H9 (cell line): ENCODE data around the gene LFNG. TPM values are rescaled to one million over a fixed set of nuclear protein-coding genes. Genes with fewer than 3 reads are reported as not detected.

Source experiments
- DNase-seq: peaks from one replicate; pipeline ENCODE4 v3.0.0-alpha.2; 2017
- H2AFZ ChIP-seq: one replicate; pipeline ENCODE4 v1.6.1; 2013; ENCODE audit warnings: mild to moderate bottlenecking, low read length, control low read depth, moderate library complexity
- H2AK5ac ChIP-seq: 2 replicates; pipeline ENCODE4 v1.6.1; 2013; ENCODE audit warnings: low read length, control low read depth, mixed read lengths; ENCODE audit not compliant: insufficient read length
- H2BK120ac ChIP-seq: one replicate; pipeline ENCODE4 v1.6.1; 2013; ENCODE audit warnings: low read depth, mild to moderate bottlenecking, low read length, control low read depth, inconsistent platforms; ENCODE audit not compliant: poor library complexity, severe bottlenecking
- H2BK12ac ChIP-seq: 2 replicates; pipeline ENCODE4 v1.6.1; 2013; ENCODE audit warnings: low read length, control low read depth, mixed read lengths, low read depth; ENCODE audit not compliant: insufficient read length
- H2BK15ac ChIP-seq: 2 replicates; pipeline ENCODE4 v1.6.1; 2013; ENCODE audit warnings: low read depth, low read length, control low read depth
- H2BK20ac ChIP-seq: one replicate; pipeline ENCODE4 v1.6.1; 2013; ENCODE audit warnings: low read depth, mild to moderate bottlenecking, low read length, control low read depth, inconsistent platforms; ENCODE audit not compliant: poor library complexity, severe bottlenecking
- H2BK5ac ChIP-seq: 2 replicates; pipeline ENCODE4 v1.6.1; 2013; ENCODE audit warnings: low read length, control low read depth, mixed read lengths; ENCODE audit not compliant: insufficient read length
- H3K14ac ChIP-seq: 2 replicates; pipeline ENCODE4 v1.6.1; 2013; ENCODE audit warnings: low read length, control low read depth; ENCODE audit not compliant: insufficient read depth
- H3K18ac ChIP-seq: 2 replicates; pipeline ENCODE4 v1.6.1; 2013; ENCODE audit warnings: low read depth, mild to moderate bottlenecking, mixed read lengths, low read length, control low read depth; ENCODE audit not compliant: insufficient read length
- H3K23ac ChIP-seq: 2 replicates; pipeline ENCODE4 v1.6.1; 2013; ENCODE audit warnings: low read length, control low read depth, mixed read lengths, low read depth; ENCODE audit not compliant: insufficient read length
- H3K23me2 ChIP-seq: 2 replicates; pipeline ENCODE4 v1.6.1; 2013; ENCODE audit warnings: low read depth, mild to moderate bottlenecking, mixed read lengths, low read length, control low read depth; ENCODE audit not compliant: insufficient read length, poor library complexity, severe bottlenecking
- H3K27ac ChIP-seq: 2 replicates; pipeline ENCODE4 v1.5.1; 2013; ENCODE audit warnings: low read length, control low read depth, mixed read lengths, low read depth; ENCODE audit not compliant: insufficient read length
- H3K27me3 ChIP-seq: 2 replicates; pipeline ENCODE4 v1.6.1; 2013; ENCODE audit warnings: low read length, control low read depth, inconsistent platforms; ENCODE audit not compliant: insufficient read depth
- H3K4ac ChIP-seq: 2 replicates; pipeline ENCODE4 v1.6.1; 2013; ENCODE audit warnings: low read depth, mild to moderate bottlenecking, control low read depth, inconsistent platforms, low read length, moderate library complexity
- H3K4me1 ChIP-seq: 2 replicates; pipeline ENCODE4 v1.6.1; 2013; ENCODE audit warnings: low read length, control low read depth, inconsistent platforms; ENCODE audit not compliant: insufficient read depth
- H3K4me2 ChIP-seq: 2 replicates; pipeline ENCODE4 v1.6.1; 2013; ENCODE audit warnings: low read length, control low read depth, mixed read lengths; ENCODE audit not compliant: insufficient read length, insufficient read depth
- H3K56ac ChIP-seq: 2 replicates; pipeline ENCODE4 v1.6.1; 2013; ENCODE audit warnings: low read depth, mild to moderate bottlenecking, mixed read lengths, low read length, control low read depth; ENCODE audit not compliant: insufficient read length
- H3K79me1 ChIP-seq: 2 replicates; pipeline ENCODE4 v1.6.1; 2013; ENCODE audit warnings: low read depth, mild to moderate bottlenecking, moderate library complexity, low read length, control low read depth, inconsistent platforms; ENCODE audit not compliant: insufficient read depth, poor library complexity, severe bottlenecking
- H3K79me2 ChIP-seq: 2 replicates; pipeline ENCODE4 v1.6.1; 2013; ENCODE audit warnings: low read length, control low read depth, inconsistent platforms; ENCODE audit not compliant: insufficient read depth
- H3K9ac ChIP-seq: 2 replicates; pipeline ENCODE4 v1.6.1; 2013; ENCODE audit warnings: low read length, control low read depth, mixed read lengths; ENCODE audit not compliant: insufficient read length; ENCODE audit errors: extremely low read depth
- H3K9me3 ChIP-seq: one replicate; pipeline ENCODE4 v1.6.1; 2013; ENCODE audit warnings: low read depth, low read length, inconsistent platforms; ENCODE audit not compliant: control insufficient read depth
- H3T11ph ChIP-seq: one replicate; pipeline ENCODE4 v1.6.1; 2013; ENCODE audit warnings: mild to moderate bottlenecking, low read length, control low read depth, inconsistent platforms
- H4K20me1 ChIP-seq: one replicate; pipeline ENCODE4 v1.6.1; 2013; ENCODE audit not compliant: control insufficient read depth, insufficient read length, insufficient read depth
- H4K5ac ChIP-seq: 2 replicates; pipeline ENCODE4 v1.6.1; 2013; ENCODE audit warnings: low read depth, mild to moderate bottlenecking, mixed read lengths, low read length, control low read depth; ENCODE audit not compliant: insufficient read length
- H4K8ac ChIP-seq: replicated peaks from 2 replicates; pipeline ENCODE4 v1.6.1; 2013; ENCODE audit warnings: low read length, control low read depth, mixed read lengths, low read depth; ENCODE audit not compliant: insufficient read length
- H4K91ac ChIP-seq: 2 replicates; pipeline ENCODE4 v1.6.1; 2013; ENCODE audit warnings: low read depth, mild to moderate bottlenecking, moderate library complexity, mixed read lengths, low read length, control low read depth; ENCODE audit not compliant: insufficient read length
- H3K27ac Mint-ChIP-seq, 3 experiments: 2 replicates in 2 of 3; 3 replicates in 1 of 3; pipeline ENCODE4 v1.8.0; 2020 to 2021; ENCODE audit warnings: mixed read lengths in 3 of 3, mild to moderate bottlenecking in 1 of 3, moderate library complexity in 1 of 3
- H3K27me3 Mint-ChIP-seq: 2 replicates; pipeline ENCODE4 v1.8.0; 2021; ENCODE audit warnings: low read depth, mild to moderate bottlenecking, moderate library complexity, mixed read lengths
- H3K36me3 Mint-ChIP-seq, 3 experiments: 2 replicates in 2 of 3; 3 replicates in 1 of 3; pipeline ENCODE4 v1.8.0; 2020 to 2021; ENCODE audit warnings: low read depth in 3 of 3, mixed read lengths in 3 of 3; ENCODE audit not compliant: insufficient read depth in 1 of 3
- H3K4me1 Mint-ChIP-seq, 2 experiments: 2 replicates each; pipeline ENCODE4 v1.8.0; 2020; ENCODE audit warnings: mixed read lengths in 2 of 2
- H3K4me3 Mint-ChIP-seq, 2 experiments: 2 replicates in 1 of 2; 3 replicates in 1 of 2; pipeline ENCODE4 v1.8.0; 2020 to 2021; ENCODE audit warnings: mild to moderate bottlenecking in 2 of 2, mixed read lengths in 2 of 2, moderate library complexity in 1 of 2
- H3K9me3 Mint-ChIP-seq, 2 experiments: 2 replicates in 1 of 2; 3 replicates in 1 of 2; pipeline ENCODE4 v1.8.0; 2020; ENCODE audit warnings: mild to moderate bottlenecking in 2 of 2, mixed read lengths in 2 of 2, moderate library complexity in 1 of 2
- WGBS: extraction: QIAGEN DNeasy Blood & Tissue Kit; methylation state at CpG from one replicate; pipeline ENCODE4 v1.1.7; 2013; ENCODE audit warnings: missing lambda C conversion rate, low lambda C conversion rate, mixed read lengths; ENCODE audit not compliant: insufficient read length; ENCODE audit errors: extremely low coverage; 5-methylcytosine and 5-hydroxymethylcytosine counted together
- total RNA-seq: library from RNA; stranded (reverse); gene quantifications from 2 replicates; pipeline ENCODE4 v1.2.1, GENCODE V29; 2021
- TF ChIP-seq, protein P1 (sequence below): fragments of 200-600 bp; sonication (generic); conservative IDR thresholded peaks from 3 replicates; pipeline ENCODE4 v1.8.0; 2021; ENCODE audit warnings: antibody characterized with exemption, mild to moderate bottlenecking

Gene LFNG
- total RNA-seq, 1 experiment from 2014 or later: 52.9 TPM

DNA sequence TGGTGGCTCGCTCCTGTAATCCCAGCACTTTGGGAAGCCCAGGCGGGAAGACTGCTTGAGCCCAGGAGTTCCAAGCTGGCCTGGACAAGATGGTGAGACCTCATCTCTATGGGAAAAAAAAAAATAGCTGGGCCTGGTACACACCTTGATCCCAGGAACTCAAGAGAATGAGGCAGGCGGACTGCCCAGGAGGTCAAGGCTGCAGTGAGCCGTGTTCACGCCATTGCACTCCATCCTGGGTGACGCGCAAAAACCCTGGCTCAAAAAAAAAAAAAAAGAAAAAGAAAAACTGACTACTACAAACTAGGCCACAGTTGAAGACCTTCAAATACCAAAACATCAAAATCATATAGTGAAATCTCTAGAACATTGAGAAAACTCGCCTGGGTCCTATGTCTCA, 31.8 kb downstream of the LFNG start:
- Mint-ChIP-seq H3K27ac (no peak overlapping the region; a peak in 2 of 7 replicates), H3K36me3 (peaks cover 23 to 53% (median 53%) of the 10 kb centered on the region in 3 experiments; a peak in 6 of 7 replicates)

More for the DNA sequence above, 31.8 kb downstream of the LFNG start:
- Histone ChIP-seq H4K8ac (no peak overlapping the region), H2AK5ac (no peak overlapping the region), H3K18ac (no peak overlapping the region), H2BK15ac (no peak overlapping the region), H3K23me2 (peaks cover 11% of the 10 kb centered on the region), H4K5ac (no peak overlapping the region), H3K23ac (no peak overlapping the region), H3T11ph (no peak overlapping the region), H3K9ac (no peak overlapping the region), H4K20me1 (no peaks in the 10 kb centered on the region), H3K27ac (no peak overlapping the region), H2BK20ac (no peak overlapping the region), H4K91ac (no peak overlapping the region), H2AFZ (no peak overlapping the region), H3K4me1 (no peaks in the 10 kb centered on the region), H3K14ac (no peak overlapping the region), H3K9me3 (no peaks in the 10 kb centered on the region), H3K56ac (no peak overlapping the region), H2BK120ac (no peak overlapping the region), H2BK12ac (no peak overlapping the region), H3K79me1 (no peaks in the 10 kb centered on the region), H2BK5ac (no peak overlapping the region), H3K4ac (no peak overlapping the region), H3K4me2 (no peak overlapping the region), H3K27me3 (no peaks in the 10 kb centered on the region), H3K79me2 (no peaks in the 10 kb centered on the region)
- H3K4me1 Mint-ChIP-seq: peaks cover 10 to 12% of the 10 kb centered on the region in 2 experiments
- no peaks in the 10 kb centered on the region for H3K27me3 Mint-ChIP-seq
- H3K4me3 Mint-ChIP-seq: no peak overlapping the region
- DNase-seq: no peak
- TF ChIP-seq, protein P1, sequence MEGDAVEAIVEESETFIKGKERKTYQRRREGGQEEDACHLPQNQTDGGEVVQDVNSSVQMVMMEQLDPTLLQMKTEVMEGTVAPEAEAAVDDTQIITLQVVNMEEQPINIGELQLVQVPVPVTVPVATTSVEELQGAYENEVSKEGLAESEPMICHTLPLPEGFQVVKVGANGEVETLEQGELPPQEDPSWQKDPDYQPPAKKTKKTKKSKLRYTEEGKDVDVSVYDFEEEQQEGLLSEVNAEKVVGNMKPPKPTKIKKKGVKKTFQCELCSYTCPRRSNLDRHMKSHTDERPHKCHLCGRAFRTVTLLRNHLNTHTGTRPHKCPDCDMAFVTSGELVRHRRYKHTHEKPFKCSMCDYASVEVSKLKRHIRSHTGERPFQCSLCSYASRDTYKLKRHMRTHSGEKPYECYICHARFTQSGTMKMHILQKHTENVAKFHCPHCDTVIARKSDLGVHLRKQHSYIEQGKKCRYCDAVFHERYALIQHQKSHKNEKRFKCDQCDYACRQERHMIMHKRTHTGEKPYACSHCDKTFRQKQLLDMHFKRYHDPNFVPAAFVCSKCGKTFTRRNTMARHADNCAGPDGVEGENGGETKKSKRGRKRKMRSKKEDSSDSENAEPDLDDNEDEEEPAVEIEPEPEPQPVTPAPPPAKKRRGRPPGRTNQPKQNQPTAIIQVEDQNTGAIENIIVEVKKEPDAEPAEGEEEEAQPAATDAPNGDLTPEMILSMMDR: no peak
- no peaks in the 10 kb centered on the region for H3K9me3 Mint-ChIP-seq
- no CpG with 5 or more reads among the region's 8 CpGs for WGBS
